Stimulated activated CD4-positive, alpha-beta T cell treated with anti-CD3 and anti-CD28 coated beads, Interleukin-15, amount 100 ng/mL, for 24 hours (primary cell): ENCODE data around the gene PNLIPRP2.

Experiments
- DNase-seq: peaks from one replicate; pipeline ENCODE4 v3.0.0-alpha.2; 2020

The PNLIPRP2 gene

DNA sequence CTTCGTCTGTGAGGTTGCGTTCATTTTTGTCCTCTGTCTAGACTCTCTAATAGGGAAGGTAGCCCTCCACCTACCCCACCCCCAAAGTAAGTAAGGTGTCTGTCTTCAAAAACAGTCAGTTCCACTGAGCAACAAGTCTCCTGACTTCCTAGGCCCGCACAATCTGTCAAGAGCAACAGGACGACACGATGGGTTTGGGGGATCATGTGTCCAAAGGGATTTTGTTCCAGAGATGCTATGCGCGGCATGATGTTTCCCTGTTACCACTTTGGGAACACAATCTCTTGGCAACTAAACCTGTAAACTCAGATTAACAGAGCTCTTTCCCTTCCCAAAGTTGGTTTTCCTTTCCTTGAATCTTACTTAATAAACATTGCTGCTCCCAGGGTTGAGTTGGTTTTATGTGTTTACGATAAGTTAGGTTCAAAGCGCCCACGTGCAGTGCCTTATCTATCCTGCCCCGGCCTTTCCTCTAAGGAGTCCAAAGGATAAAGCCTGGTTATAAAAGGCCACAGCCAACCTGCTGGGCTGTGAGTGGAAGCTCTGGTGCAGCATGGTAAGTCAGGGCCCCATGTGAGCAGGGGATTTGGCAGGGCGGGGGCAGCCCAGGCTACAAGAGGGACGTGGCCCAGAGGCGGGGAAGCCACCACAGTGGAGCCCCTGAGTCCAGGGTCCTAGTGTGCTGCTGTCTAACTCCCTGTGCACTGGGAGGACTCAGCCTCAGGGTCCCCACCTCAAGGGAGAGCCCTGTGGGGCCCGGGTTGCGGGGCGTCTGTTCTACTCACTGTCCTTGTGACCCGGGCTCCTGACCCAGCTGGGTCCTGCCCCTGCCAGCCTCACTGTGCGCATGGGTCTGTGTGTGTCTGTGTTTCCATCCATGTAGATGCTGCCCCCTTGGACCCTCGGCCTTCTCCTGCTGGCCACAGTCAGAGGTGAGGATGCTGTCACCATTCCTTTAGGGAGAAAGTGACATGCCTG is at the start of gene PNLIPRP2:
Gene PNLIPRP2, plus strand, starts transcription at position 531 of the 978 bp plus-strand sequence.
- no peak for DNase-seq

DNA sequence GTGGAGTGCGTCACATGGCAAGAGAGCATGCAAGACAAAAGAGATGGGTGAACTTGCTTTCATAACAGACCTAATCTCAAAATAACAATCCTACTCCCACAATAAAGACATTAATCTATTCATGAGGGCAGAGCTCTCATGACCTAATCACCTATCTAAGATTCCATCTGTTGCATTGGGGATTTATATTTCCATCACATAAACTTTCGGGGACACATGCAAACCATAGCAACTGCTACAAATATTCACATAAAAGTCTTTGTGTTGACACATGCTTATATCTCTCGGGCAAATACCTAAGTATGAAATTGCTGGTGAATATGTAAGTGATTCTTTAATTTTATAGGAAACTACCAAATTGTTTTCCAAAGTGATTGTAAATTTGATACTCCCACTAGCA is 46.0 kb upstream of the PNLIPRP2 start:
- DNase-seq, result no peak

- no peak for DNase-seq
These were observed 32.7 kb upstream of the PNLIPRP2 start for GRCh38 chr10:116587878-116588591.

DNA sequence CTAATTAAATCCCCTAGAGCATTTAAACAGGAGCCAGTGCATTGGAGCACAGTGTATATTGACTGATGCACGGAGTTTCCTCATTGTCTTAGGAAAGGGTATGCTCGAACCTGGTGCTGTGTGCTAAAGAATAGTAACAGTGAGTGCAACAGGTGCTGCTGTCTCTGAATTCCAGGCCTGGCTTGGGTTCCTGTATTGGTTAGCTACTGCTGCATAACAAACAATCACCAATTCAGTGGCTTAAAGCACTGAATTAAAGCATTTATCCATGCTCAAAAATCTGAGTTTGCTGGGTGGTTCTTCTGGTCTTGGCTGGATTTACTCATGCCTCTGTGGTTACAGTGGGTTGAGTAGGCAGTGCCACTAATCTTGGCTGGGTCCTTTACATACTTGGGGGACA is 31.8 kb upstream of the PNLIPRP2 start:
- no peak for DNase-seq

- no peak for DNase-seq
These were observed 30.8 kb upstream of the PNLIPRP2 start for GRCh38 chr10:116589926-116590325.

DNA sequence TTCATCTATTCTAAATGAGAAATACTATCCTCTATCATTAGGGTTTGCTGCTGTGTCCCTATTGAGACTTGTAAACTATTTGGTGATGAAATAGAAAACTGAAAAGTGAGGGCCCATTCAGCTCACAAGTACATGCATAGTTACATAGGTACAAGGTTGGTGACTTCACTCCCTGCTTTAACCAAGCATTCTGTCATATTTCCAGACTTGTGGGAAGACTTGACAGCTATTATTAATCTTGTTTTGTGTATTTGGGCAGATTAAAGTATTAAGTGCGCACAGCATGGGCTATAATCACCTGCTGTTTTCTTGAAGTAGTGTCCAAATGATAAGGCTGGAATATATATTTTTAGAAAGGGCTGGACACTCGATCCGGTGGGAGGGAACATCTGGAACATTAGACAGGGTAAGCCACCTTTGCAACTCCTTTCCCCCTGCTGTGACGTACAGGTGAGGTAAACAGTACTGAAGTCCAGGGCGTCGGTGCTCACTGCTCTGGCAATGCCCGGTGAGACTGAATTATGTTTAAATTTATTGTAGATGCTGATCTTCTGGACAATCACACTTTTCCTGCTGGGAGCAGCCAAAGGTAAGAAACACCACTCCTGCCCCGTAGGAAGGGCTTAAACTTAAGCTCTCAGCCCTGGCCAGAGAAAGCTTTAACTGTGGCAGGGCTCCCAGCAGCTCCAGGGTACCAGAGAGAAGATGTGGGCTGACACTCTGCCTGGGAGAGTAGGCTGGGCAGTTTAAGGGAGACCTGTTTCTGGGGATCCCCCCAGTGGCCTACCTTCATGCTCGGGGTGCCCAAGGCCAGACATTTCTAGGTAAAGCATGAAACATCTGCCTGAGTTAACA is 29.9 kb upstream of the PNLIPRP2 start, which contains the start of gene PNLIPRP1:
Gene PNLIPRP1, plus strand, starts transcription at position 370 of the 855 bp plus-strand sequence. Its CDS starts 171 bp downstream, at position 541.
- DNase-seq, result no peak

DNA sequence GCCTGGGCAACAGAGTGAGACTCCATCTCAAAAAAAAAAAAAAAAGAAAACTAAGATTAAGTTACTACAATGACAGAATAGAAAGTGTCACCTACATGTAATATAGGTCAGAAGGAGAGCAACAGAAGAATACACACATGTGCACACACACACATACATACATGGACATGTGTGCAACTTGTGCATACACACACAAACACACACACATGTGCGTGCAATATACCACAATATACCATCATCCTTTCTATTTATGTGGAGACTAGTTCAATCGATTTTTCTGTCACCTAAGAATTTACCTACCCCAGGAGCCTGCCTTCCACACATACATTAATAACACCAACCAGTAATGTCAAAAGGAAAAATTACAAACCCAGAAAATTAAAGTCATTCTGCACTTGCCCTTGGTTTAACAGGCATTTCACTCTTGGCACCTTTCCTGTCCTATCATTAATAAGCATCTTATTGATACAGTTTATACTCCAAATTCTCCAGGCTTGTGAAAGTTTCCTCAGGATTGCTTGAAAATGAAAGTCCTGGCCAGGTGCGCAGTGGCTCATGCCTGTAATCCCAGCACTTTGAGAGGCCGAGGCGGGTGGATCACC is 27.5 kb upstream of the PNLIPRP2 start:
- no peak for DNase-seq

GRCh38 chr10:116594525-116595035 is 26.2 kb upstream of the PNLIPRP2 start:
- DNase-seq, result no peak

GRCh38 chr10:116596062-116596461 is 24.7 kb upstream of the PNLIPRP2 start:
- no peak for DNase-seq

GRCh38 chr10:116597543-116597942 is 23.2 kb upstream of the PNLIPRP2 start:
- DNase-seq, result no peak

GRCh38 chr10:116598329-116598728 is 22.4 kb upstream of the PNLIPRP2 start:
- DNase-seq, result no peak

DNA sequence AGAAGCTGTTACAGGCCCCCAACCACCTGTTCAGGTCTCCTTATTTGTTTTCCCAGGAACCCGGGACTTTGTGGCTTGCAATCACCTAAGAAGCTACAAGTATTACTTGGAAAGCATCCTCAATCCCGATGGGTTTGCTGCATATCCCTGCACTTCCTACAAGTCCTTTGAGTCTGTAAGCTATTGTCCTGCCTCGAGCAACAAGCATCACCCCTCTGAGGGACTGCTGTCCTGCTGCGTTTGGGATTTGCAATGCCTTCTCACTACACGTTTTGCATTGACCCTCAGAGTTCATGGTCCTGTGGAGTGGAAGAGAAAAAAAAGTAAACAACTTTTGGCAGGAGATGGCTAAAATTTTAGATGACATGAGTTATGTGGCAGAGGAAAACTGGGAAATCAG is 20.8 kb upstream of the PNLIPRP2 start:
- no peak for DNase-seq

GRCh38 chr10:116602648-116603400 is 17.9 kb upstream of the PNLIPRP2 start:
- DNase-seq, result no peak

- DNase-seq, result no peak
These were observed 14.7 kb upstream of the PNLIPRP2 start for GRCh38 chr10:116606061-116606483.

DNA sequence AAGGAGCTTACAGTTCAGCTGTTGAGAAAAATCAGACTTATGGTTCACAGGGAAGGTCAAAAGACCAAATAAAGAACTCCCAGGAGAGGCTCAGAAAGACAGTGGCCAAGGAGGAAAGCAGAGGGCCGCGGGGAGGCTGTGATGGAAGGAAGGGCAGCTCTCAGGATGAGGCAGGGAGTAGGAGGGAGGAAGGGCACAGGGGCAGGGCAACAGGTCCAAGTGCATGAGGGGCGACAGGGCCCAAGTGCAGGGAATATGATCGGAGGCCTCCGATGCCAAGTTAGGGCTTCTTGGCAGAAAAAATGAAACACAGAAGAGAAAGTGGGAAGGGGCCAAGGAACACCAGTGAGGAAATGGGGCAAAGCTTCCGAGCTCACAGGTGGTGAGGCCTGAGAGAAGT is 13.4 kb upstream of the PNLIPRP2 start:
- DNase-seq, result no peak

GRCh38 chr10:116608686-116609594 is 11.8 kb upstream of the PNLIPRP2 start:
- DNase-seq, result no peak

DNA sequence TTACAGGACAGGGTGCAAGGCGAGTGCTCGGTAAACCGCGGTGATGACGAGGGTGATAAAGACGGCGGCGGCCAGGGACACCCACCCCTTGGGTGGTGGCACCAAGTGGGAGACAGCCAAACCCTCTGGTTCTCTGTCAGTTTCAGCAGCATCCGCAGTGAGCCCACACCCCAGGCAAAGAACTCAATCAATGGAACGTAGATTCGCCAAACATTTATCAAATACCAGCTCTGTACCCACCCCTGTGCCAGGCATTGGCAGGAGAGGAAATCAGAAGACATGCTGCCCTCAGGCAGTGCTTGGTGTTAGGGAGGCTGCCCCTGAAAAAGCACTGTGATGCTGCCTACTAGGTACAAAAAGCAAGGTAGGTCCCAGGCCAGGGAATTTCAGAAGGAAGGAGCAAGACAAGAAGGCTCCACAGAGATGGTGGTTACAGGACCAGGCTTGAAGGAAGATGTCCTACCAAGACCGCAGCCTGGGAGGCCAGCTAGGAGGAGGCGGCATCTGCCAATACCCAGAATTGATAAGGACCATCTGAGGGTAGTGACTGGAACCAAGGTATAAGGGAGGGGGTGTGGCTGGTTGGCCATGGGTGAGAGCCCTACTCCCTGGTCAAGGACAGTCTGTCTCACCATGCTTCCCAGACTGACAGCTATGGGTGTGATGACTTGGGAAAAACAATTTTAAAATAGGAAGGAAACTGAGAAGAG is 10.2 kb upstream of the PNLIPRP2 start:
- no peak for DNase-seq

DNA sequence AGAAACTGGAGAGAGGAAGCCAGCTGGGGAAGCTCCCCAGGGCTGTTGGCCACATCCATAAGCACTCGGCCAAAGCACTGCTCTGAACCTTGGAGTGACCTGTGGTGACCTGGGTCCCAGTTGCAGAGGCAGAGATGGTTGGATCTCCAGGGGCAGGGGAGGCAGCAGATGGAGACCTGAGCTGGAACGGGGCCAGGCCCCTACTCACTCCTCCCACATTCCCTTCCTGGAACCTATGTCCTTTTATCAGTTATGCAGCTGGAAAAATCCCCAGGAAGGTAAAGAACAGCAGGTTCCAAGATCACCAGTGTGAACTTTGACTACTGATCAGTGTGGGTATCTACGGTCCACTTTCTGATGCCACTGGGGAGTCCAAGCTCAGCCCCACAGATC is 9.6 kb upstream of the PNLIPRP2 start:
- DNase-seq, result no peak

DNA sequence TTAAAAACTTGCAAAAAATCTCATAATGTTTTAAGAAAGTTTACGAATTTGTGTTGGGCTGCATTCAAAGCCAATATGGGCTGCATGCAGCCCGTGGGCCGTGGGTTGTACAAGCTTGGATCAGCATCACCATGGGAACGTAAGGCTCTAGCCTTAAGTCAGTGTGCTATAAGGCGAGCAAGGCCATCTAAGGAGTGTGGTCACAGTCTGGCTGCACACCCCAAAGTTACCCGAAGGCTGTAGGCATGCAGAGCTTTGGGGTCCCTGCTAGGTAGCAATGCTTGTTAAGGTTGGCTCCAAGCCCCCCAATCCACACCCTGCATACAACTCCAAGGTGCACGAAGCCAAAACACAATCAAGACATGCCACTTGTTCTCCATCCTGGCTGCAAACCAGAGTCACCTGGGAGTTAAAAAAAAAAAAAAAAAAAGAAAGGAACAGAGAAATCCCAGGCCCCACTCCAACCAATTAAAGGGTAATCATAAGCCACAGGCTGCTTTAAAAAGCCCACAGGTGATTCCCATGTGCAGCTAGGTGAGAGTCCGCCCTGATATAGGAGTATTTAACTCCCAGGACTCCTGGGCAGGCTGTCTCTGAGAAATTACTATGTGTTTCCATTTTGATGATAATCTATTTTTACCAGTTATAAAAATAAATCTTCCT is 8.5 kb upstream of the PNLIPRP2 start:
- DNase-seq, result no peak
